H1 (cell line): ENCODE results near the gene ANO9. TPM values are rescaled to one million over a fixed set of nuclear protein-coding genes. Genes with fewer than 3 reads are reported as not detected.

Source experiments
- CTCF ChIA-PET: fragments of 300-600 bp; sonication (Branson Sonifier 250); formaldehyde crosslinking; loops from one replicate; lab custom pipeline; 2021; ENCODE audit not compliant: partially characterized antibody; lab: Charles Lee
- POLR2A ChIA-PET: fragments of 300-600 bp; sonication (Branson Sonifier 250); formaldehyde crosslinking; loops from one replicate; lab custom pipeline; 2021; ENCODE audit warnings: inconsistent platforms; ENCODE audit not compliant: partially characterized antibody; lab: Charles Lee
- DNase-seq, 2 experiments: peaks; one replicate each; pipeline versions ENCODE4 v3.0.0 to v3.0.0-alpha.2; 2010 to 2022; ENCODE audit warnings: low spot score in 2 of 2, low read depth in 1 of 2, mixed read lengths in 1 of 2
- FAIRE-seq: peaks from 2 replicates; lab custom pipeline; 2011; peaks lifted over from hg19 to GRCh38; lab: Jason Lieb, UNC
- H2AFZ ChIP-seq: 2 replicates; pipeline ENCODE4 v1.8.1; 2012; ENCODE audit warnings: low read length, inconsistent platforms
- H2AK5ac ChIP-seq: 2 replicates; pipeline ENCODE4 v1.6.1; 2013; ENCODE audit warnings: low read depth, low read length
- H2BK120ac ChIP-seq: replicated peaks from 2 replicates; pipeline ENCODE3; 2013; ENCODE audit warnings: low read depth, low read length, inconsistent platforms
- H2BK12ac ChIP-seq: 2 replicates; pipeline ENCODE4 v1.6.1; 2013; ENCODE audit warnings: low read depth, low read length
- H2BK15ac ChIP-seq: 2 replicates; pipeline ENCODE4 v1.6.1; 2013; ENCODE audit warnings: low read length
- H2BK20ac ChIP-seq: 2 replicates; pipeline ENCODE4 v1.6.1; 2013; ENCODE audit warnings: low read length
- H2BK5ac ChIP-seq: 2 replicates; pipeline ENCODE4 v1.6.1; 2013; ENCODE audit warnings: low read depth, low read length
- H3K14ac ChIP-seq: 2 replicates; pipeline ENCODE4 v1.6.1; 2013; ENCODE audit warnings: inconsistent platforms; ENCODE audit not compliant: insufficient read length
- H3K18ac ChIP-seq: 2 replicates; pipeline ENCODE4 v1.6.1; 2013; ENCODE audit warnings: low read length; ENCODE audit errors: extremely low read depth
- H3K23ac ChIP-seq: 2 replicates; pipeline ENCODE4 v1.6.1; 2013; ENCODE audit warnings: inconsistent platforms; ENCODE audit not compliant: insufficient read length
- H3K23me2 ChIP-seq: 2 replicates; pipeline ENCODE4 v1.6.1; 2013; ENCODE audit warnings: low read depth, low read length
- H3K27ac ChIP-seq: 2 replicates; pipeline ENCODE4 v1.6.1; 2011; ENCODE audit warnings: low read depth, low read length, inconsistent platforms
- H3K27me3 ChIP-seq, 4 experiments: replicated peaks in 1 of 4; 1 replicate in 1 of 4; 2 replicates in 3 of 4; pipeline versions ENCODE4 v1.6.1 to v1.8.1; 2011 to 2013; ENCODE audit warnings: low read length in 3 of 4, mild to moderate bottlenecking in 3 of 4, inconsistent platforms in 2 of 4, mixed read lengths in 2 of 4, moderate library complexity in 1 of 4; ENCODE audit not compliant: control insufficient read depth in 3 of 4, insufficient read depth in 3 of 4; ENCODE audit errors: extremely low read depth in 1 of 4
- H3K36me3 ChIP-seq, 4 experiments: 2 replicates each; pipeline versions ENCODE4 v1.6.1 to v1.8.1; 2011 to 2013; ENCODE audit warnings: mild to moderate bottlenecking in 4 of 4, low read length in 3 of 4, moderate library complexity in 2 of 4, control low read depth in 1 of 4, inconsistent platforms in 1 of 4; ENCODE audit not compliant: insufficient read depth in 4 of 4, control insufficient read depth in 2 of 4
- H3K4ac ChIP-seq: replicated peaks from 2 replicates; pipeline ENCODE3; 2013; ENCODE audit warnings: low read length, low read depth, mixed read lengths, inconsistent platforms; ENCODE audit not compliant: insufficient read length
- H3K4me1 ChIP-seq, 4 experiments: replicated peaks in 1 of 4; 1 replicate in 1 of 4; 2 replicates in 3 of 4; pipeline versions ENCODE4 v1.6.1 to v1.8.1; 2011 to 2013; ENCODE audit warnings: low read length in 3 of 4, inconsistent platforms in 2 of 4, mixed read lengths in 1 of 4; ENCODE audit not compliant: insufficient read depth in 4 of 4, control insufficient read depth in 3 of 4
- H3K4me2 ChIP-seq, 2 experiments: 2 replicates each; pipeline versions ENCODE4 v1.6.1 to v1.8.1; 2011 to 2013; ENCODE audit warnings: low read depth in 2 of 2, low read length in 2 of 2, control low read depth in 1 of 2, inconsistent platforms in 1 of 2, mild to moderate bottlenecking in 1 of 2; ENCODE audit not compliant: insufficient read depth in 1 of 2
- H3K4me3 ChIP-seq, 4 experiments: fragments of 200-600, 300-600 bp in 1 of 4; sonication (generic), shearing (Covaris generic), sonication (Bioruptor Twin) in 1 of 4; 2 replicates each; pipeline versions ENCODE4 v1.5.1 to v1.8.1; 2011 to 2016; ENCODE audit warnings: low read length in 4 of 4, low read depth in 3 of 4, control low read depth in 2 of 4, inconsistent platforms in 2 of 4, mild to moderate bottlenecking in 2 of 4, mixed read lengths in 1 of 4, moderate library complexity in 1 of 4; ENCODE audit not compliant: insufficient read depth in 2 of 4; ENCODE audit errors: extremely low read depth in 1 of 4
- H3K56ac ChIP-seq: replicated peaks from 2 replicates; pipeline ENCODE3; 2013; ENCODE audit warnings: low read depth, mild to moderate bottlenecking, mixed read lengths, low read length, inconsistent platforms; ENCODE audit not compliant: insufficient read length
- H3K79me1 ChIP-seq: 2 replicates; pipeline ENCODE4 v1.6.1; 2013; ENCODE audit warnings: low read depth, low read length, control low read depth
- H3K79me2 ChIP-seq, 2 experiments: 2 replicates each; pipeline versions ENCODE4 v1.6.1 to v1.8.1; 2012 to 2013; ENCODE audit warnings: low read length in 2 of 2, mild to moderate bottlenecking in 2 of 2, inconsistent platforms in 1 of 2; ENCODE audit not compliant: insufficient read depth in 2 of 2, control insufficient read depth in 1 of 2
- H3K9ac ChIP-seq, 4 experiments: replicated peaks in 1 of 4; 1 replicate in 1 of 4; 2 replicates in 3 of 4; pipeline versions ENCODE4 v1.6.1 to v1.8.1; 2011 to 2013; ENCODE audit warnings: low read depth in 3 of 4, low read length in 3 of 4, control low read depth in 2 of 4, mild to moderate bottlenecking in 2 of 4, moderate library complexity in 2 of 4, inconsistent platforms in 1 of 4; ENCODE audit errors: extremely low read depth in 1 of 4
- H3K9me3 ChIP-seq, 2 experiments: 2 replicates each; pipeline versions ENCODE4 v1.6.1 to v1.8.1; 2012 to 2013; ENCODE audit warnings: mild to moderate bottlenecking in 2 of 2, moderate library complexity in 2 of 2, control low read depth in 1 of 2, inconsistent platforms in 1 of 2, low read depth in 1 of 2, low read length in 1 of 2, mixed read lengths in 1 of 2; ENCODE audit not compliant: insufficient read depth in 2 of 2
- H4K20me1 ChIP-seq, 2 experiments: replicated peaks in 1 of 2; 2 replicates each; pipeline versions ENCODE3 to v1.8.1; 2011 to 2013; ENCODE audit warnings: inconsistent platforms in 2 of 2, low read length in 2 of 2, mild to moderate bottlenecking in 1 of 2; ENCODE audit not compliant: insufficient read depth in 2 of 2, control insufficient read depth in 1 of 2
- H4K5ac ChIP-seq: 2 replicates; pipeline ENCODE4 v1.6.1; 2013; ENCODE audit warnings: low read length, low read depth, mixed read lengths, inconsistent platforms; ENCODE audit not compliant: insufficient read length
- H4K8ac ChIP-seq: 2 replicates; pipeline ENCODE4 v1.8.0; 2013; ENCODE audit warnings: mild to moderate bottlenecking, moderate library complexity, low read length, inconsistent platforms; ENCODE audit not compliant: insufficient read depth; ENCODE audit errors: extremely low read depth
- H4K91ac ChIP-seq: replicated peaks from 2 replicates; pipeline ENCODE3; 2013; ENCODE audit warnings: low read length, mixed read lengths, inconsistent platforms; ENCODE audit not compliant: insufficient read length
- BCL11A ChIP-seq, 2 experiments: IDR thresholded peaks; one replicate each; pipeline ENCODE4 v1.6.1; 2011; ENCODE audit warnings: low read depth in 2 of 2, low read length in 2 of 2, mild to moderate bottlenecking in 2 of 2
- EP300 ChIP-seq, 2 experiments: IDR thresholded peaks; 1 replicate in 1 of 2; 2 replicates in 1 of 2; pipeline ENCODE4 v1.6.1; 2011 to 2012; ENCODE audit warnings: low read depth in 2 of 2, low read length in 2 of 2, mild to moderate bottlenecking in 2 of 2, borderline replicate concordance in 1 of 2, inconsistent platforms in 1 of 2, moderate library complexity in 1 of 2
- SUZ12 ChIP-seq: fragments of 200-600 bp; sonication (generic); IDR thresholded peaks from 2 replicates; pipeline ENCODE4 v1.6.1; 2012; ENCODE audit warnings: mild to moderate bottlenecking, inconsistent platforms, low read length, moderate library complexity, mixed read lengths
- YY1 ChIP-seq: IDR thresholded peaks from 2 replicates; pipeline ENCODE4 v1.6.1; 2011; ENCODE audit warnings: low read depth, mild to moderate bottlenecking, low read length
- WGBS, 2 experiments: shearing (Covaris generic) in 1 of 2; methylation state at CpG; one replicate each; pipeline versions ENCODE4 v1.1.6 to v1.1.7; 2013 to 2015; ENCODE audit warnings: low lambda C conversion rate in 2 of 2, mixed read lengths in 2 of 2, inconsistent platforms in 1 of 2, low coverage in 1 of 2, missing lambda C conversion rate in 1 of 2; ENCODE audit not compliant: insufficient replicate concordance in 2 of 2, insufficient coverage in 1 of 2, insufficient read length in 1 of 2; ENCODE audit errors: extremely low coverage in 1 of 2, missing lambda C conversion rate in 1 of 2; 5-methylcytosine and 5-hydroxymethylcytosine counted together
- polyA plus RNA-seq, 7 experiments: library from polyadenylated mRNA; depleted of rRNA in 3 of 7; stranded (reverse) in 5 of 7; unstranded in 2 of 7; fragments of >200 nt in 5 of 7; fragments of 200-250 nt in 2 of 7; gene quantifications; 1 replicate in 5 of 7; 2 replicates in 1 of 7; 4 replicates in 1 of 7; pipeline versions ENCODE4 v1.2.1 to v1.2.3, GENCODE V29; 2011 to 2013; ENCODE audit warnings: missing spikeins in 2 of 7, mixed read lengths in 2 of 7
- total RNA-seq: library from RNA; stranded (reverse); fragmentation: NEBNext Ultra II Directional; extraction: Animal tissue kit (Norgen Biotek cat#: 25700); gene quantifications from 2 replicates; pipeline ENCODE4 v1.2.1, GENCODE V29; 2021

The ANO9 gene
- total and polyA plus RNA-seq, 2 of the 8 experiments (the other 6 are each of a cell fraction or from before 2014, with no cell fraction given) = 20.0 to 20.7 TPM

- Histone ChIP-seq H3K23ac (no peak overlapping the region), H3K9ac (no peak overlapping the region), H2BK120ac (no peak overlapping the region), H2BK5ac (no peak overlapping the region), H2BK20ac (no peak overlapping the region), H3K56ac (no peak overlapping the region), H4K91ac (no peak overlapping the region), H3K4ac (no peak overlapping the region), H2AFZ (no peak overlapping the region), H3K4me3 (no peak overlapping the region), H3K27ac (no peak overlapping the region), H2AK5ac (no peak overlapping the region), H3K18ac (no peak overlapping the region), H2BK12ac (no peak overlapping the region), H2BK15ac (no peak overlapping the region), H3K79me2 (no peaks in the 10 kb centered on the region; a peak in 1 of 4 replicates), H3K14ac (no peak overlapping the region), H3K4me2 (no peak overlapping the region), H3K9me3 (no peaks in the 10 kb centered on the region), H4K8ac (no peak overlapping the region), H3K27me3 (no peaks in the 10 kb centered on the region), H3K23me2 (no peaks in the 10 kb centered on the region), H3K79me1 (no peaks in the 10 kb centered on the region; the same call in 1 of the 2 replicates), H4K5ac (no peak overlapping the region), H3K4me1 (no peaks in the 10 kb centered on the region), H3K36me3 (peaks cover 2 to 20% (median 5%) of the 10 kb centered on the region in 4 experiments; a peak in 4 of 8 replicates), H4K20me1 (peaks cover 3 to 9% of the 10 kb centered on the region in 2 experiments)
- POLR2A ChIA-PET = interaction anchor here (1.0 to 1.1 kb wide), 3 partner anchors 9 to 19 kb away, joined by 3 to 6 read pairs (median 3); no protein-coding TSS in a partner anchor
- 88% methylated on average over 7 of the region's 7 CpGs; no CpG with 5 or more reads in 1 of the 2 experiments for WGBS, 2 experiments
- CTCF ChIA-PET = interaction anchor here (0.9 kb wide), 1 partner anchor 76 kb away, joined by 3 read pairs; the partner anchor contains the start of gene SIGIRR
- no peak for DNase-seq
- FAIRE-seq = no peak
- no peak for TF ChIP-seq YY1
- TF ChIP-seq SUZ12 = no peak
- TF ChIP-seq EP300 (IDR thresholded peaks at IDR 0.05; ENCODE audit: borderline replicate concordance in 1 of 2, low read depth in 2 of 2, low read length in 2 of 2) = no peak
- TF ChIP-seq BCL11A (IDR thresholded peaks at IDR 0.05; ENCODE audit: low read depth in 2 of 2, low read length in 2 of 2) = no peak
Observed at GRCh38 chr11:491358-491757, 49.5 kb upstream of the ANO9 start.
